ENCODE measurements around the gene POLR1D.

POLR1D gene

GRCh38 chr13:27599845-27600553, 21.7 kb upstream of the POLR1D start:
- TF ChIP-seq ZNF274 (IDR thresholded peaks at IDR 0.05; ENCODE audit: low read depth, low read length), result no peak
- no peak overlapping the region for H3K4me3 ChIP-seq (ENCODE audit: low read length)

GRCh38 chr13:27600711-27601110, 21.0 kb upstream of the POLR1D start:
- no peak overlapping the region for H3K4me3 ChIP-seq (ENCODE audit: low read length)
- TF ChIP-seq ZNF274 (IDR thresholded peaks at IDR 0.05; ENCODE audit: low read depth, low read length), result no peak

- no peak for TF ChIP-seq ZNF274 (IDR thresholded peaks at IDR 0.05; ENCODE audit: low read depth, low read length)
- H3K4me3 ChIP-seq (ENCODE audit: low read length), result no peak overlapping the region
Measured at GRCh38 chr13:27601208-27601607, 20.5 kb upstream of the POLR1D start.

DNA sequence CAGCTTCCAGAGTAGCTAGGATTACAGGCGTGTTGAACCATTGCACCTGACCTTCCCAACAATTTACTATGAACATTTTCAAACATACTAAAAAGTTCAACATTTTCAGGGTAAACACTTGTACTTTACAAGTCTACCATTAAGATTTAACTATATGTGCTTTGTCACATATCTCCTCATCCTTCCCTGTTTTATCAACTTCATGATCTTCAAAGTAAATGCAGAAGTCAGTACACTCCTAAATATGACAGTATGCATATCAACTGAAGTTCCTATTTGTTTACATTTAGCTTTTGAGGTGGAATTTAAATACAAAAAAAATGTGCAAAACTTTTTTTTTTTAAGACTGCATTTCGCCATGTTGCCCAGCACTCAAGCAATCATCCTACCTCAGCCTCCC, 19.9 kb upstream of the POLR1D start:
- H3K4me3 ChIP-seq (ENCODE audit: low read length), result no peak overlapping the region
- TF ChIP-seq ZNF274 (IDR thresholded peaks at IDR 0.05; ENCODE audit: low read depth, low read length), result no peak

GRCh38 chr13:27605099-27605498, 16.6 kb upstream of the POLR1D start:
- no peak overlapping the region; the same call in 1 of the 2 replicates for H3K4me3 ChIP-seq (ENCODE audit: low read length)
- no peak for TF ChIP-seq ZNF274 (IDR thresholded peaks at IDR 0.05; ENCODE audit: low read depth, low read length)

GRCh38 chr13:27605610-27606200, 16.0 kb upstream of the POLR1D start:
- H3K4me3 ChIP-seq (ENCODE audit: low read length), result no peak overlapping the region; the same call in 1 of the 2 replicates
- TF ChIP-seq ZNF274 (IDR thresholded peaks at IDR 0.05; ENCODE audit: low read depth, low read length), result no peak

DNA sequence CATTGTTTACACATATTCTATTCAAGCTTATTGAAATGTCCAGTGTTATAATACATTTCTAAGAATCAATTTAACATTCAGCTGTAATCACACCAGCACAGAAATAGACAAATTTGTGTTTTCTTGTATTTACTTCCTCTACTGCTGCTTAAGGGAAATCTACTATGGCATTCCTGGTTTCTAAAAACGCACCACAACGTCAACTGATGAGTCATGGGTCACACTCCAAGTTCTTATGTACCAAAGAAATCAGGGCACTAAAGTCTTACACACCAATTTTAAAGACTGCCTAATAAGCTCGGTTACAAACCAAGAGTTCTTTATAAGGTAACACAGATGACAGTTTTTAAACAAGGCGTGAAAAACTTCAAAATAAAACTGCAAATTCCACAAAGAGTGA, 14.6 kb upstream of the POLR1D start:
- no peak for TF ChIP-seq ZNF274 (IDR thresholded peaks at IDR 0.05; ENCODE audit: low read depth, low read length)
- H3K4me3 ChIP-seq (ENCODE audit: low read length), result no peak overlapping the region

DNA sequence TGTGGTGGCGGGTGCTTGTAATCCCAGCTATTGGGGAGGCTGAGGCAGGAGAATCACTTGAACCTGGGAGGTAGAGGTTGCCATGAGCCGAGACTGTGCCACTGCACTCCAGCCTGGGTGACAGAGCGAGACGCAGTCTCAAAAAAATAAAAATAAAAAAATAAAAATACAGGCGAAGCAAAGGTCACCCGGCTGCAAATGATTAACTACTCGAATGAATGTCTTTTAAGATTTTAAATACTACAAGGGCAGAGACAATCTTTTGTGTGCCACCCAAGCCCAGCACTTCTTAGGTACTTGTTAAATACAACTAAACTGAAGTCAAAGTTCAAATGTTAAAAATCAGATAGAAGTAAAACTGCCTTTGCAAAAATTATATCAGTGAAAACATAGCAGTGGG, 8.1 kb upstream of the POLR1D start:
- no peak for TF ChIP-seq ZNF274 (IDR thresholded peaks at IDR 0.05; ENCODE audit: low read depth, low read length)
- H3K4me3 ChIP-seq (ENCODE audit: low read length), result no peak overlapping the region

GRCh38 chr13:27617881-27618321, 3.8 kb upstream of the POLR1D start:
- TF ChIP-seq ZNF274 (IDR thresholded peaks at IDR 0.05; ENCODE audit: low read depth, low read length), result no peak
- H3K4me3 ChIP-seq (ENCODE audit: low read length), result no peak overlapping the region

GRCh38 chr13:27619093-27619727, 2.5 kb upstream of the POLR1D start:
- TF ChIP-seq ZNF274 (IDR thresholded peaks at IDR 0.05; ENCODE audit: low read depth, low read length), result no peak
- peak overlapping the region; percentile 98 for H3K4me3 ChIP-seq (ENCODE audit: low read length)

DNA sequence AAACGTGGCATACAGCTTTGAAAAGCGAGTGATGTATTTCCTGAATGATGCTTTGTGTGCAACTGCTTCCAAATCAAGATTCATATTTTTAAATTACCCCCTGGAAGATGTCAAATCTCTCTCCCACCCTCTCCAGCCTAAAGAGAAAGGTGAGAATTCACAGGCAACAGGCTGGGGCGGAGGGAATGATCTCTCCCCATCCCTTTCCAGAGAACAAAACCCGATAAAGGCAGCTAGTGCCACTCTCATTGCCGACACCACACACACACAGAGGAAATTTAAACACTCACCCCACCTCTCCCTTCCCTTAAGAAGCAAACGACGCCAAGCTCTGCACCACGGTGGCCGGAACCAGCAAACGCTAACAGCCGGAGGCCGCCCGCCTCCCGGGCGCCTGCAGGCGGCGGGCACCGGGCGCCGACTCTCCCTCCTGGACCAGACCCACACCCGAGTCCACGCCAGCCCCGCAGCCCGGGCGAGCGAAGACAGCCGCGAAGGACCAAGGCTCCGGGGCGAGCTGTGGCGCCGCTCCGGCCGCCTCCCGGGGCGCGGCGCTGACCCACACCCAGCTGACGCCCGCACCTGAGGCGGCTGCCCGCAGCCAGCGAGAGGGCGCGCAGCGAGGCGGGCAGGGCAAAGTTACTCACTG, 1.8 kb upstream of the POLR1D start:
- H3K4me3 ChIP-seq (ENCODE audit: low read length), result peak overlapping the region; percentile 98
- no peak for TF ChIP-seq ZNF274 (IDR thresholded peaks at IDR 0.05; ENCODE audit: low read depth, low read length)

GRCh38 chr13:27620377-27621115, 1.1 kb upstream of the POLR1D start, which contains the start of gene LNX2:
Gene LNX2 (minus strand): TSS chr13:27620529. CDS start chr13:27581703, 38,826 bp downstream.
- TF ChIP-seq ZNF274 (IDR thresholded peaks at IDR 0.05; ENCODE audit: low read depth, low read length), result no peak
- peak within 1 kb of the TSS; percentile 98 for H3K4me3 ChIP-seq (ENCODE audit: low read length)

- no peak for TF ChIP-seq ZNF274 (IDR thresholded peaks at IDR 0.05; ENCODE audit: low read depth, low read length)
- peak overlapping the region; percentile 98 for H3K4me3 ChIP-seq (ENCODE audit: low read length)
Measured at GRCh38 chr13:27621116-27621365, 651 bp upstream of the POLR1D start.
